SK-N-SH treated with all-trans-retinoic acid at 6 μM for 48 hours (cell line): ENCODE data around the gene CHML.

Source experiments
- ATAC-seq: fragments of 200-7000 bp; cut with Tn5 transposase; 3 replicates; pipeline ENCODE4 v1.9.1; 2020; ENCODE audit warnings: mild to moderate bottlenecking, moderate library complexity
- ARNTL ChIP-seq: fragments of 450-650 bp; formaldehyde crosslinking; IDR thresholded peaks from 2 replicates; pipeline ENCODE4 v1.5.0; 2020; ENCODE audit warnings: low read depth, mild to moderate bottlenecking, moderate library complexity, borderline replicate concordance
- BACH2 ChIP-seq: fragments of 250-450 bp; sonication (Bioruptor Pico); IDR thresholded peaks from 2 replicates; pipeline ENCODE4 v1.9.0; 2021; ENCODE audit warnings: mild to moderate bottlenecking, borderline replicate concordance
- CSDC2 ChIP-seq: fragments of 250-450 bp; sonication (Bioruptor Pico); IDR thresholded peaks from 2 replicates; pipeline ENCODE4 v1.5.0; 2020; ENCODE audit warnings: mild to moderate bottlenecking, moderate library complexity
- CSRNP3 ChIP-seq: fragments of 250-450 bp; sonication (Bioruptor Pico); IDR thresholded peaks from 2 replicates; pipeline ENCODE4 v1.5.1; 2021; ENCODE audit warnings: mild to moderate bottlenecking, moderate library complexity
- ESRRG ChIP-seq: fragments of 250-450 bp; sonication (Bioruptor Pico); IDR thresholded peaks from 2 replicates; pipeline ENCODE4 v1.6.1; 2021; ENCODE audit warnings: mild to moderate bottlenecking
- ISL1 ChIP-seq: fragments of 250-450 bp; sonication (Bioruptor Pico); IDR thresholded peaks from 2 replicates; pipeline ENCODE4 v2.1.2; 2022; ENCODE audit warnings: mild to moderate bottlenecking, moderate library complexity
- OSR1 ChIP-seq: fragments of 250-450 bp; sonication (Bioruptor Pico); IDR thresholded peaks from 2 replicates; pipeline ENCODE4 v1.8.0; 2022; ENCODE audit warnings: moderate library complexity, mild to moderate bottlenecking, inconsistent platforms
- PATZ1 ChIP-seq: fragments of 250-450 bp; sonication (Bioruptor Pico); IDR thresholded peaks from 2 replicates; pipeline ENCODE4 v1.8.0; 2020; ENCODE audit warnings: mild to moderate bottlenecking, moderate library complexity, borderline replicate concordance
- POU6F1 ChIP-seq: fragments of 250-450 bp; sonication (Bioruptor Pico); IDR thresholded peaks from 2 replicates; pipeline ENCODE4 v1.8.0; 2021; ENCODE audit warnings: low read depth, mild to moderate bottlenecking, moderate library complexity, borderline replicate concordance
- PPARA ChIP-seq: fragments of 250-450 bp; sonication (Bioruptor Pico); IDR thresholded peaks from 2 replicates; pipeline ENCODE4 v1.5.0; 2020; ENCODE audit warnings: mild to moderate bottlenecking, borderline replicate concordance
- RARB ChIP-seq: fragments of 250-450 bp; sonication (Bioruptor Pico); IDR thresholded peaks from 2 replicates; pipeline ENCODE4 v1.8.0; 2021; ENCODE audit warnings: mild to moderate bottlenecking, moderate library complexity
- SNAI2 ChIP-seq: fragments of 250-450 bp; sonication (Bioruptor Pico); IDR thresholded peaks from 2 replicates; pipeline ENCODE4 v1.5.0; 2020; ENCODE audit warnings: mild to moderate bottlenecking, moderate library complexity
- TCF4 ChIP-seq: fragments of 250-450 bp; sonication (Bioruptor Pico); IDR thresholded peaks from 2 replicates; pipeline ENCODE4 v1.8.0; 2021; ENCODE audit warnings: mild to moderate bottlenecking, moderate library complexity, borderline replicate concordance
- TOX ChIP-seq: fragments of 250-450 bp; sonication (Bioruptor Pico); IDR thresholded peaks from 2 replicates; pipeline ENCODE4 v1.8.0; 2021; ENCODE audit warnings: mild to moderate bottlenecking, moderate library complexity, borderline replicate concordance
- TSHZ2 ChIP-seq: fragments of 250-450 bp; sonication (Bioruptor Pico); IDR thresholded peaks from 2 replicates; pipeline ENCODE4 v1.5.0; 2020; ENCODE audit warnings: mild to moderate bottlenecking, moderate library complexity
- ZC3H10 ChIP-seq: fragments of 250-450 bp; sonication (Bioruptor Pico); IDR thresholded peaks from 2 replicates; pipeline ENCODE4 v1.5.1; 2021; ENCODE audit warnings: mild to moderate bottlenecking, moderate library complexity
- ZFP3 ChIP-seq: fragments of 250-450 bp; sonication (Bioruptor Pico); IDR thresholded peaks from 2 replicates; pipeline ENCODE4 v1.5.0; 2020; ENCODE audit warnings: mild to moderate bottlenecking, moderate library complexity
- ZFP30 ChIP-seq: fragments of 450-650 bp; formaldehyde crosslinking; IDR thresholded peaks from 2 replicates; pipeline ENCODE4 v1.5.0; 2022; ENCODE audit warnings: mild to moderate bottlenecking, moderate library complexity
- ZNF565 ChIP-seq: fragments of 450-650 bp; formaldehyde crosslinking; conservative IDR thresholded peaks from 2 replicates; pipeline ENCODE4 v1.5.0; 2020; ENCODE audit warnings: low read depth, mild to moderate bottlenecking, moderate library complexity
- ZNF70 ChIP-seq: fragments of 450-650 bp; formaldehyde crosslinking; IDR thresholded peaks from 2 replicates; pipeline ENCODE4 v1.5.0; 2020; ENCODE audit warnings: mild to moderate bottlenecking, moderate library complexity
- ZNF8 ChIP-seq: fragments of 450-650 bp; formaldehyde crosslinking; IDR thresholded peaks from 2 replicates; pipeline ENCODE4 v1.5.0; 2020; ENCODE audit warnings: mild to moderate bottlenecking, moderate library complexity

Gene CHML

GRCh38 chr1:241658081-241658793, 18.1 kb upstream of the CHML start (continued):
- TF ChIP-seq CSRNP3 (CRISPR knock-in tag) (no peak), CSDC2 (CRISPR knock-in tag) (no peak), TOX (CRISPR knock-in tag) (no peak)

- no peak for TF ChIP-seq POU6F1 (CRISPR knock-in tag)
- ATAC-seq: no peak
Observed at GRCh38 chr1:241654641-241655040, 14.5 kb upstream of the CHML start.

GRCh38 chr1:241654019-241654418, 13.8 kb upstream of the CHML start:
- TF ChIP-seq CSRNP3 (CRISPR knock-in tag): no peak
- no peak for TF ChIP-seq TCF4 (CRISPR knock-in tag)
- no peak for ATAC-seq

- ATAC-seq: no peak
- TF ChIP-seq POU6F1 (CRISPR knock-in tag): no peak
- TF ChIP-seq ARNTL (CRISPR knock-in tag): no peak
- no peak for TF ChIP-seq TCF4 (CRISPR knock-in tag)
- TF ChIP-seq SNAI2 (CRISPR knock-in tag): no peak
Observed at GRCh38 chr1:241652012-241652411, 11.8 kb upstream of the CHML start, which contains the start of gene WDR64. Gene WDR64 (plus strand): TSS chr1:241652281. CDS start chr1:241652485, 204 bp downstream.

GRCh38 chr1:241648159-241648558, 8.0 kb upstream of the CHML start:
- no peak for ATAC-seq
- TF ChIP-seq SNAI2 (CRISPR knock-in tag) (no peak), ZFP30 (CRISPR knock-in tag) (no peak), PATZ1 (no peak), PPARA (CRISPR knock-in tag) (no peak), ZNF70 (no peak), RARB (CRISPR knock-in tag) (no peak), TSHZ2 (no peak), ZC3H10 (CRISPR knock-in tag) (no peak), OSR1 (CRISPR knock-in tag) (no peak), ZFP3 (no peak), TCF4 (CRISPR knock-in tag) (no peak), ISL1 (CRISPR knock-in tag) (no peak), BACH2 (CRISPR knock-in tag) (no peak), ARNTL (CRISPR knock-in tag) (no peak), TOX (CRISPR knock-in tag) (no peak), ZNF565 (CRISPR knock-in tag) (no peak), ESRRG (no peak), ZNF8 (CRISPR knock-in tag) (no peak), POU6F1 (CRISPR knock-in tag) (no peak)
